NCI-H1092 treated with DMSO at 0.1 percent for 48 hours (cell line): ENCODE measurements around the gene BICRAL.
"Not testable (repeated sequence)": the region's sequence is repeated elsewhere in the genome, so short reads cannot be mapped to it uniquely, and the experiment has no call there.

Experiments
- DNase-seq: peaks from one replicate; lab custom pipeline; 2025; lab: John Stamatoyannopoulos, UW

Gene BICRAL

GRCh38 chr6:42894041-42894828 is 112.4 kb downstream of the BICRAL start:
- not testable (repeated sequence) for DNase-seq

- DNase-seq: no peak
Observed at GRCh38 chr6:42896178-42896719, 114.4 kb downstream of the BICRAL start.

- peak; percentile 41 for DNase-seq
Observed at GRCh38 chr6:42898891-42899361, 117.1 kb downstream of the BICRAL start.

GRCh38 chr6:42899871-42900270 is 118.0 kb downstream of the BICRAL start:
- DNase-seq: no peak

GRCh38 chr6:42901538-42901957 is 119.7 kb downstream of the BICRAL start:
- peak; percentile 85 for DNase-seq

GRCh38 chr6:42902429-42903263 is 120.8 kb downstream of the BICRAL start:
- DNase-seq: not testable (repeated sequence)

GRCh38 chr6:42904467-42904866 is 122.6 kb downstream of the BICRAL start:
- DNase-seq: no peak

GRCh38 chr6:42907336-42907735 is 125.5 kb downstream of the BICRAL start:
- DNase-seq: no peak

- DNase-seq: no peak
Observed at GRCh38 chr6:42909835-42910234, 128.0 kb downstream of the BICRAL start.

GRCh38 chr6:42911171-42912021 is 129.5 kb downstream of the BICRAL start:
- DNase-seq: no peak

GRCh38 chr6:42914546-42914945 is 132.7 kb downstream of the BICRAL start:
- DNase-seq: no peak

- DNase-seq: no peak
Observed at GRCh38 chr6:42915732-42916131, 133.9 kb downstream of the BICRAL start, which contains the start of gene PTCRA. PTCRA (plus strand) TSS chr6:42916053; CDS start chr6:42916070, 17 bp downstream.

GRCh38 chr6:42916288-42916687 is 134.4 kb downstream of the BICRAL start:
- DNase-seq: no peak
